Tibial nerve (tissue), 4 donors: Measurements from ENCODE around the gene CDH13. TPM values are rescaled to one million over a fixed set of nuclear protein-coding genes. Genes with fewer than 3 reads are reported as not detected.

Source experiments
- DNase-seq, 2 donors: peaks; one replicate each; pipeline ENCODE4 v3.0.0-alpha.2; 2019; ENCODE audit warnings: low spot score in 2 of 2
- H3K27ac ChIP-seq, 4 donors: fragments of 200-600 bp; sonication (generic) in 3 of 4; one replicate each; pipeline ENCODE4 v1.5.1; 2017 to 2019; ENCODE audit warnings: mild to moderate bottlenecking in 1 of 4
- H3K27me3 ChIP-seq, 2 donors: fragments of 200-600 bp; sonication (generic) in 1 of 2; one replicate each; pipeline versions ENCODE4 v1.5.1 to v1.6.0; 2017 to 2019
- H3K36me3 ChIP-seq, 3 donors: fragments of 200-600 bp; sonication (generic); one replicate each; pipeline ENCODE4 v1.5.1; 2018 to 2019
- H3K4me1 ChIP-seq, 4 donors: fragments of 200-600 bp; sonication (generic) in 3 of 4; one replicate each; pipeline ENCODE4 v1.5.1; 2017 to 2019
- H3K4me3 ChIP-seq, 4 donors: fragments of 200-600 bp; sonication (generic) in 3 of 4; one replicate each; pipeline ENCODE4 v1.5.1; 2017 to 2019; ENCODE audit warnings: mild to moderate bottlenecking in 1 of 4, moderate library complexity in 1 of 4
- H3K9me3 ChIP-seq, 4 donors: fragments of 200-600 bp; sonication (generic) in 3 of 4; one replicate each; pipeline ENCODE4 v1.5.1; 2017 to 2019
- CTCF ChIP-seq, 5 experiments: fragments of 200-600 bp in 3 of 5; fragments of 450-650 bp in 2 of 5; sonication (generic) in 3 of 5; IDR thresholded peaks; one replicate each; pipeline ENCODE4 v1.5.1; 2016 to 2019; ENCODE audit warnings: antibody characterized with exemption in 5 of 5, mild to moderate bottlenecking in 3 of 5, moderate library complexity in 2 of 5
- EP300 ChIP-seq, 2 donors: sonication (generic); formaldehyde crosslinking; IDR thresholded peaks; one replicate each; pipeline ENCODE4 v1.6.1; 2017; ENCODE audit warnings: antibody characterized with exemption in 2 of 2, mild to moderate bottlenecking in 1 of 2
- POLR2A ChIP-seq, 2 donors: fragments of 450-650 bp; IDR thresholded peaks; one replicate each; pipeline ENCODE4 v1.6.1; 2017; ENCODE audit warnings: antibody characterized with exemption in 2 of 2, mild to moderate bottlenecking in 2 of 2, moderate library complexity in 2 of 2
- WGBS, 2 donors: methylation state at CpG; one replicate each; pipeline ENCODE4 v1.1.5; 2018; 5-methylcytosine and 5-hydroxymethylcytosine counted together
- total RNA-seq, 4 donors: library from RNA; depleted of rRNA; stranded (reverse); fragments of >200 nt; gene quantifications; one replicate each; pipeline ENCODE4 v1.1.0, GENCODE V29; 2016

Gene CDH13
- total RNA-seq, 4 donors from 2014 or later = 4.1 to 14.4 (median 5.8) TPM

GRCh38 chr16:82835487-82836155, 208.9 kb downstream of the CDH13 start:
- no peak for DNase-seq
- H3K4me1 ChIP-seq = no peaks in the 10 kb centered on the region
- no peak overlapping the region for H3K4me3 ChIP-seq
- H3K27me3 ChIP-seq = no peaks in the 10 kb centered on the region
- TF ChIP-seq EP300 (IDR thresholded peaks at IDR 0.05) (no peak), CTCF (IDR thresholded peaks at IDR 0.05) (no peak), POLR2A (IDR thresholded peaks at IDR 0.05) (no peak)
- WGBS, 2 donors = 90 to 96% methylated on average over 5 of the region's 5 CpGs
- H3K27ac ChIP-seq = no peak overlapping the region
- H3K9me3 ChIP-seq = no peaks in the 10 kb centered on the region
- H3K36me3 ChIP-seq = no peaks in the 10 kb centered on the region

- H3K4me1 ChIP-seq = no peaks in the 10 kb centered on the region
- H3K36me3 ChIP-seq = no peaks in the 10 kb centered on the region
- WGBS, 2 donors = 83 to 91% methylated on average over 3 of the region's 3 CpGs
Observed at GRCh38 chr16:82841108-82841507, 214.3 kb downstream of the CDH13 start.

GRCh38 chr16:82843606-82844271, 217.0 kb downstream of the CDH13 start:
- Histone ChIP-seq H3K9me3 (peaks cover 0 to 6% (median 0%) of the 10 kb centered on the region in 4 donors), H3K4me1 (no peaks in the 10 kb centered on the region), H3K36me3 (no peaks in the 10 kb centered on the region), H3K4me3 (no peak overlapping the region), H3K27ac (no peak overlapping the region), H3K27me3 (no peaks in the 10 kb centered on the region)
- no peak for DNase-seq
- TF ChIP-seq CTCF (IDR thresholded peaks at IDR 0.05) (no peak), POLR2A (IDR thresholded peaks at IDR 0.05) (no peak), EP300 (IDR thresholded peaks at IDR 0.05) (no peak)
- 65 to 71% methylated on average over 5 of the region's 5 CpGs for WGBS, 2 donors

More at GRCh38 chr16:82841108-82841507, 214.3 kb downstream of the CDH13 start:
- H3K27me3 ChIP-seq = no peaks in the 10 kb centered on the region
- no peak overlapping the region for H3K4me3 ChIP-seq
- no peak overlapping the region for H3K27ac ChIP-seq
- DNase-seq = no peak
- H3K9me3 ChIP-seq = peaks cover 0 to 6% (median 0%) of the 10 kb centered on the region in 4 donors
- TF ChIP-seq POLR2A (IDR thresholded peaks at IDR 0.05) (no peak), EP300 (IDR thresholded peaks at IDR 0.05) (no peak), CTCF (IDR thresholded peaks at IDR 0.05) (no peak)

- Histone ChIP-seq H3K4me3 (no peak overlapping the region), H3K4me1 (no peaks in the 10 kb centered on the region), H3K27me3 (no peaks in the 10 kb centered on the region), H3K36me3 (no peaks in the 10 kb centered on the region), H3K9me3 (peaks cover 0 to 6% (median 0%) of the 10 kb centered on the region in 4 donors), H3K27ac (no peak overlapping the region)
- 72 to 73% methylated on average over 3 of the region's 3 CpGs for WGBS, 2 donors
- DNase-seq = no peak
- TF ChIP-seq EP300 (IDR thresholded peaks at IDR 0.05) = no peak
- TF ChIP-seq POLR2A (IDR thresholded peaks at IDR 0.05) = no peak
- no peak for TF ChIP-seq CTCF (IDR thresholded peaks at IDR 0.05)
Observed at GRCh38 chr16:82845116-82845515, 218.3 kb downstream of the CDH13 start.

- TF ChIP-seq CTCF (IDR thresholded peaks at IDR 0.05) = no peak
- TF ChIP-seq POLR2A (IDR thresholded peaks at IDR 0.05) = no peak
- no peak for TF ChIP-seq EP300 (IDR thresholded peaks at IDR 0.05)
- H3K27me3 ChIP-seq = no peaks in the 10 kb centered on the region
- H3K4me1 ChIP-seq = no peaks in the 10 kb centered on the region
- H3K27ac ChIP-seq = no peak overlapping the region
- H3K4me3 ChIP-seq = no peak overlapping the region
- DNase-seq = no peak
- H3K36me3 ChIP-seq = no peaks in the 10 kb centered on the region
- peaks cover 0 to 6% (median 0%) of the 10 kb centered on the region in 4 donors for H3K9me3 ChIP-seq
- 91 to 98% methylated on average over 1 of the region's 1 CpG for WGBS, 2 donors
Observed at GRCh38 chr16:82846806-82847205, 220.0 kb downstream of the CDH13 start.
